H1 (cell line): ENCODE results near the gene HLA-DPA1. TPM values are rescaled to one million over a fixed set of nuclear protein-coding genes. Genes with fewer than 3 reads are reported as not detected.

Experiments used
- BCL11A ChIP-seq, 2 experiments: IDR thresholded peaks; one replicate each; pipeline ENCODE4 v1.6.1; 2011; ENCODE audit warnings: low read depth in 2 of 2, low read length in 2 of 2, mild to moderate bottlenecking in 2 of 2
- JUN ChIP-seq: IDR thresholded peaks from 2 replicates; pipeline ENCODE4 v1.6.1; 2011; ENCODE audit warnings: low read depth, mild to moderate bottlenecking, improper control_type of control experiment, low read length
- NANOG ChIP-seq: IDR thresholded peaks from 2 replicates; pipeline ENCODE4 v1.6.1; 2011; ENCODE audit warnings: low read length, low read depth, mild to moderate bottlenecking, inconsistent platforms; ENCODE audit not compliant: insufficient read depth, poor library complexity, severe bottlenecking
- POLR2A ChIP-seq, 2 experiments: IDR thresholded peaks; 1 replicate in 1 of 2; 2 replicates in 1 of 2; pipeline ENCODE4 v1.6.1; 2011; ENCODE audit warnings: low read depth in 2 of 2, low read length in 2 of 2, mild to moderate bottlenecking in 2 of 2; ENCODE audit errors: control extremely low read depth in 1 of 2
- POU5F1 ChIP-seq: IDR thresholded peaks from 2 replicates; pipeline ENCODE4 v1.6.1; 2011; ENCODE audit warnings: low read depth, mild to moderate bottlenecking, low read length, moderate library complexity
- SP1 ChIP-seq: IDR thresholded peaks from 2 replicates; pipeline ENCODE4 v1.6.1; 2011; ENCODE audit warnings: low read depth, low read length
- YY1 ChIP-seq: IDR thresholded peaks from 2 replicates; pipeline ENCODE4 v1.6.1; 2011; ENCODE audit warnings: low read depth, mild to moderate bottlenecking, low read length
- polyA plus RNA-seq, 7 experiments: library from polyadenylated mRNA; depleted of rRNA in 3 of 7; stranded (reverse) in 5 of 7; unstranded in 2 of 7; fragments of >200 nt in 5 of 7; fragments of 200-250 nt in 2 of 7; gene quantifications; 1 replicate in 5 of 7; 2 replicates in 1 of 7; 4 replicates in 1 of 7; pipeline versions ENCODE4 v1.2.1 to v1.2.3, GENCODE V29; 2011 to 2013; ENCODE audit warnings: missing spikeins in 2 of 7, mixed read lengths in 2 of 7
- total RNA-seq: library from RNA; stranded (reverse); fragmentation: NEBNext Ultra II Directional; extraction: Animal tissue kit (Norgen Biotek cat#: 25700); gene quantifications from 2 replicates; pipeline ENCODE4 v1.2.1, GENCODE V29; 2021
- TF ChIP-seq, protein P1 (sequence below): fragments of 300-600 bp; sonication (generic); IDR thresholded peaks from 2 replicates; pipeline ENCODE4 v1.7.1; 2012; ENCODE audit warnings: low read length, moderate library complexity, mild to moderate bottlenecking, inconsistent platforms; ENCODE audit not compliant: insufficient replicate concordance

HLA-DPA1 gene
- total and polyA plus RNA-seq, 2 of the 8 experiments (the other 6 are each of a cell fraction or from before 2014, with no cell fraction given): 6.2 to 13.1 TPM

DNA sequence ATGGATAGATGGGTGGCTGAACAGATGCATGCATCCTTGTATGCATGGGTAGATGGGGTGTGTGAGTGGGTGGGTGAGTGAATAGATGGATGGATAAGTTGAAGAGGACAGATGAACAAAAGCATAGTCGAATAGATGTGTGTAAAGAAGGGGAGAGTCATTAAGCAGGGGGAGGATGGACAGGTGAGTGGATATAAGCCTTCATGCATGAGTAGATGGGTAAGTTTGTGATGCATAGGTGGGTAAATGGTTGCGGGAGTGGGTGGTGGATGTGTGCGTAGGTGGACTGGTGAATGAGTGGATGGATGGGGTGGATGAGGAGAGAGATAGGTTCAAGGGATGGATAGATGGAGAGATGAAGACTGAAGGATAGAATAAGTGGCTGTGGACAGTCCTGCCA is 31.9 kb upstream of the HLA-DPA1 start (continued):
- TF ChIP-seq, protein P1, sequence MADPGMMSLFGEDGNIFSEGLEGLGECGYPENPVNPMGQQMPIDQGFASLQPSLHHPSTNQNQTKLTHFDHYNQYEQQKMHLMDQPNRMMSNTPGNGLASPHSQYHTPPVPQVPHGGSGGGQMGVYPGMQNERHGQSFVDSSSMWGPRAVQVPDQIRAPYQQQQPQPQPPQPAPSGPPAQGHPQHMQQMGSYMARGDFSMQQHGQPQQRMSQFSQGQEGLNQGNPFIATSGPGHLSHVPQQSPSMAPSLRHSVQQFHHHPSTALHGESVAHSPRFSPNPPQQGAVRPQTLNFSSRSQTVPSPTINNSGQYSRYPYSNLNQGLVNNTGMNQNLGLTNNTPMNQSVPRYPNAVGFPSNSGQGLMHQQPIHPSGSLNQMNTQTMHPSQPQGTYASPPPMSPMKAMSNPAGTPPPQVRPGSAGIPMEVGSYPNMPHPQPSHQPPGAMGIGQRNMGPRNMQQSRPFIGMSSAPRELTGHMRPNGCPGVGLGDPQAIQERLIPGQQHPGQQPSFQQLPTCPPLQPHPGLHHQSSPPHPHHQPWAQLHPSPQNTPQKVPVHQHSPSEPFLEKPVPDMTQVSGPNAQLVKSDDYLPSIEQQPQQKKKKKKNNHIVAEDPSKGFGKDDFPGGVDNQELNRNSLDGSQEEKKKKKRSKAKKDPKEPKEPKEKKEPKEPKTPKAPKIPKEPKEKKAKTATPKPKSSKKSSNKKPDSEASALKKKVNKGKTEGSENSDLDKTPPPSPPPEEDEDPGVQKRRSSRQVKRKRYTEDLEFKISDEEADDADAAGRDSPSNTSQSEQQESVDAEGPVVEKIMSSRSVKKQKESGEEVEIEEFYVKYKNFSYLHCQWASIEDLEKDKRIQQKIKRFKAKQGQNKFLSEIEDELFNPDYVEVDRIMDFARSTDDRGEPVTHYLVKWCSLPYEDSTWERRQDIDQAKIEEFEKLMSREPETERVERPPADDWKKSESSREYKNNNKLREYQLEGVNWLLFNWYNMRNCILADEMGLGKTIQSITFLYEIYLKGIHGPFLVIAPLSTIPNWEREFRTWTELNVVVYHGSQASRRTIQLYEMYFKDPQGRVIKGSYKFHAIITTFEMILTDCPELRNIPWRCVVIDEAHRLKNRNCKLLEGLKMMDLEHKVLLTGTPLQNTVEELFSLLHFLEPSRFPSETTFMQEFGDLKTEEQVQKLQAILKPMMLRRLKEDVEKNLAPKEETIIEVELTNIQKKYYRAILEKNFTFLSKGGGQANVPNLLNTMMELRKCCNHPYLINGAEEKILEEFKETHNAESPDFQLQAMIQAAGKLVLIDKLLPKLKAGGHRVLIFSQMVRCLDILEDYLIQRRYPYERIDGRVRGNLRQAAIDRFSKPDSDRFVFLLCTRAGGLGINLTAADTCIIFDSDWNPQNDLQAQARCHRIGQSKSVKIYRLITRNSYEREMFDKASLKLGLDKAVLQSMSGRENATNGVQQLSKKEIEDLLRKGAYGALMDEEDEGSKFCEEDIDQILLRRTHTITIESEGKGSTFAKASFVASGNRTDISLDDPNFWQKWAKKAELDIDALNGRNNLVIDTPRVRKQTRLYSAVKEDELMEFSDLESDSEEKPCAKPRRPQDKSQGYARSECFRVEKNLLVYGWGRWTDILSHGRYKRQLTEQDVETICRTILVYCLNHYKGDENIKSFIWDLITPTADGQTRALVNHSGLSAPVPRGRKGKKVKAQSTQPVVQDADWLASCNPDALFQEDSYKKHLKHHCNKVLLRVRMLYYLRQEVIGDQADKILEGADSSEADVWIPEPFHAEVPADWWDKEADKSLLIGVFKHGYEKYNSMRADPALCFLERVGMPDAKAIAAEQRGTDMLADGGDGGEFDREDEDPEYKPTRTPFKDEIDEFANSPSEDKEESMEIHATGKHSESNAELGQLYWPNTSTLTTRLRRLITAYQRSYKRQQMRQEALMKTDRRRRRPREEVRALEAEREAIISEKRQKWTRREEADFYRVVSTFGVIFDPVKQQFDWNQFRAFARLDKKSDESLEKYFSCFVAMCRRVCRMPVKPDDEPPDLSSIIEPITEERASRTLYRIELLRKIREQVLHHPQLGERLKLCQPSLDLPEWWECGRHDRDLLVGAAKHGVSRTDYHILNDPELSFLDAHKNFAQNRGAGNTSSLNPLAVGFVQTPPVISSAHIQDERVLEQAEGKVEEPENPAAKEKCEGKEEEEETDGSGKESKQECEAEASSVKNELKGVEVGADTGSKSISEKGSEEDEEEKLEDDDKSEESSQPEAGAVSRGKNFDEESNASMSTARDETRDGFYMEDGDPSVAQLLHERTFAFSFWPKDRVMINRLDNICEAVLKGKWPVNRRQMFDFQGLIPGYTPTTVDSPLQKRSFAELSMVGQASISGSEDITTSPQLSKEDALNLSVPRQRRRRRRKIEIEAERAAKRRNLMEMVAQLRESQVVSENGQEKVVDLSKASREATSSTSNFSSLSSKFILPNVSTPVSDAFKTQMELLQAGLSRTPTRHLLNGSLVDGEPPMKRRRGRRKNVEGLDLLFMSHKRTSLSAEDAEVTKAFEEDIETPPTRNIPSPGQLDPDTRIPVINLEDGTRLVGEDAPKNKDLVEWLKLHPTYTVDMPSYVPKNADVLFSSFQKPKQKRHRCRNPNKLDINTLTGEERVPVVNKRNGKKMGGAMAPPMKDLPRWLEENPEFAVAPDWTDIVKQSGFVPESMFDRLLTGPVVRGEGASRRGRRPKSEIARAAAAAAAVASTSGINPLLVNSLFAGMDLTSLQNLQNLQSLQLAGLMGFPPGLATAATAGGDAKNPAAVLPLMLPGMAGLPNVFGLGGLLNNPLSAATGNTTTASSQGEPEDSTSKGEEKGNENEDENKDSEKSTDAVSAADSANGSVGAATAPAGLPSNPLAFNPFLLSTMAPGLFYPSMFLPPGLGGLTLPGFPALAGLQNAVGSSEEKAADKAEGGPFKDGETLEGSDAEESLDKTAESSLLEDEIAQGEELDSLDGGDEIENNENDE: no peak
- no peak for TF ChIP-seq BCL11A (IDR thresholded peaks at IDR 0.05; ENCODE audit: low read depth in 2 of 2, low read length in 2 of 2)
- no peak for TF ChIP-seq SP1
- TF ChIP-seq POLR2A (IDR thresholded peaks at IDR 0.05; ENCODE audit: control extremely low read depth in 1 of 2, low read depth in 2 of 2, low read length in 2 of 2): no peak
- no peak for TF ChIP-seq POU5F1
- TF ChIP-seq YY1: no peak
- no peak for TF ChIP-seq NANOG
- TF ChIP-seq JUN: no peak
